Right ventricle myocardium inferior (tissue), 1 donor: ENCODE data around the gene PTPRK. TPM values are rescaled to one million over a fixed set of nuclear protein-coding genes. Genes with fewer than 3 reads are reported as not detected.
"Not testable (repeated sequence)": the region's sequence is repeated elsewhere in the genome, so short reads cannot be mapped to it uniquely, and the experiment has no call there.

Source experiments
- ATAC-seq: fragments of 200-7000 bp; cut with Tn5 transposase; one replicate; pipeline ENCODE4 v1.9.1; 2020; ENCODE audit warnings: mild to moderate bottlenecking, moderate library complexity
- DNase-seq: peaks from one replicate; pipeline ENCODE4 v3.0.0; 2021; ENCODE audit errors: missing footprints
- intact Hi-C: fragments of 100-400 bp; cut with DNase I; formaldehyde crosslinking; loops from one replicate; pipeline ENCODE4 v1.11.0; 2022
- total RNA-seq: library from RNA; stranded (reverse); fragmentation: NEBNext Ultra II Directional; extraction: Animal tissue kit (Norgen Biotek cat#: 25700); gene quantifications from one replicate; pipeline ENCODE4 v1.2.1, GENCODE V29; 2021
- donor health status: DM: no; HTN: yes; CAD: no; lungs with severe emphysema.

The PTPRK gene
- total RNA-seq, 1 donor from 2014 or later, result 30.1 TPM

- ATAC-seq, result no peak
- no peak for DNase-seq
- intact Hi-C loops, result no loop called here
Observed at GRCh38 chr6:128499079-128499731, 21.2 kb downstream of the PTPRK start.

- intact Hi-C loops, result no loop called here
- ATAC-seq (no peak), DNase-seq (no peak)
Observed at GRCh38 chr6:128498234-128498633, 22.2 kb downstream of the PTPRK start.

DNA sequence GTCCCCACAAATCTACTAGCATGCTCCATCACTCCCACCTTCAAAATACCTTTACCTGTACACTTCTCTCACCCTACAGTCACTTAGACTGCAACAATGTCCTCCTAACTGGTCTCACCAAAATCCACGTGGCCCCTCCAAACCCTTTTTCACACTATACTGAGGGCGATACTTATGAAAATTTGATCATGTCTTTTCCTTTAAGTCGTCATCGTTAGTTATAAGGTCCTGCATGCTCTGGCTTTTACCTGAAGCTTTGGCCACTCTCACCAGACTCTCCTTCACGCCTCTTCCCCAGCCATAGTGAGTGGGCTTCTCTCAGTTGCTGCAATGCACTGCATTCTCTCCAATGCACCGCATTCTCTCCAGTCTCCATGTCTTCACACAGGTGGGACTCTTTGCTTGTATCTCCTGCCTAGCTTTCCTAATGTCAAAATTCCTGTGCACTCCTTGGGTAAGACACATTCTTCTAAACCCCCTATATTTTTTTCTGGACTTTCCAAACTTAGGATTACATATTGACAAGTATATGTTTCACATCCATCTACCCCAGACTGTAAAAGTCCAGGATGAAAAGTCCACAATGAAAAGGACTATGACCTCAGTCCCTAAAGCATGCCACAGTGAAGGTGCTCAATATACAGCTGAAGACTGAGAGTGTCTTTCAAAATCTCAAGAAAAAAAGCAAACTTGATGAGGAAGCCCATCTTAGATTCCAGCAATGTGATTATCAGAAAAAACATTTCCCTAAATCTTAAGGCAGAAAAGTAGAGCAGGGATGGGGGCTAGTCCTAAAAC, 24.7 kb downstream of the PTPRK start:
- intact Hi-C loops, result no loop called here
- ATAC-seq, result no peak
- no peak for DNase-seq

- ATAC-seq (no peak), DNase-seq (no peak)
- intact Hi-C loops, result no loop called here
Observed at GRCh38 chr6:128494440-128494839, 26.0 kb downstream of the PTPRK start.

GRCh38 chr6:128493877-128494276, 26.5 kb downstream of the PTPRK start:
- intact Hi-C loops, result no loop called here
- DNase-seq, result no peak
- no peak for ATAC-seq

DNA sequence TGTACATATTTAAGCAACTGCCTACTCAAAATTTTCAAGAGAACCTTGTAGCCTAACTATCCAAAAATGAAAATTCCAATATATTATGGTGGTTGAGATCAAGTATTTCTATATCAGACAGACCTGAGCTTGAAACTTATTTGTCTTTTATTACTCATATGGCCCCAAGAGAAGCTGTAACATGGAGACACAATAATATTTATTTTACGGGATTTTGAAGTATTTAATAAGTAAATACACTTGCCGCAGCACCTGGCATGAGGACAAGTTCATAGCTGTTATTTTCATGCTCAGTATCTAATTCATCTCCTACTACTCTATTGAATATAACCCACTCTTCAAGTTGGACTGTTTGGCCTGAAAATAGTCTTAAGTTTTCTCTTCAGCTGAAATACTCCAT, 28.0 kb downstream of the PTPRK start:
- DNase-seq (no peak), ATAC-seq (no peak)
- intact Hi-C loops, result no loop called here

GRCh38 chr6:128491610-128492206, 28.7 kb downstream of the PTPRK start:
- DNase-seq, result no peak
- intact Hi-C loops, result no loop called here
- peak; percentile 68 for ATAC-seq

- intact Hi-C loops, result no loop called here
- ATAC-seq (peak; percentile 14), DNase-seq (no peak)
Observed at GRCh38 chr6:128491100-128491581, 29.3 kb downstream of the PTPRK start.

DNA sequence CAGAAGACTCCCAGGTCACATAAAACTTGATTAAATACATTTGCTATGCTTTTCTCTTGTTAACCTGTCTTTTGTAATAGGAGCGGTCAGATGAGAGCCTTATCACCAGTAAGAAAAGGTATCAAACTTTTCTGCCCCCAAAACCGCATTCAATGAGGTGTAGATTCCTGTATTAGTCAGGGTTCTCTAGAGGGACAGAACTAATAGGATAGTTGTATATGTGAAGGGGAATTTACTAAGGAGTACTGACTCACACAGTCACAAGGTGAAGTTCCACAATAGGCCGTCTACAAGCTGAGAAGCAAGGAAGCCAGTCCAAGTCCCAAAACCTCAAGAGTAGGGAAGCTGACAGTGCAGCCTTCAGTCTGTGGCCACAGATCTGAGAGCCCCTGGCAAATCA, 32.7 kb downstream of the PTPRK start:
- DNase-seq (no peak), ATAC-seq (no peak)
- intact Hi-C loops, result no loop called here

- intact Hi-C loops, result no loop called here
- DNase-seq (no peak), ATAC-seq (no peak)
Observed at GRCh38 chr6:128487055-128487454, 33.3 kb downstream of the PTPRK start.

DNA sequence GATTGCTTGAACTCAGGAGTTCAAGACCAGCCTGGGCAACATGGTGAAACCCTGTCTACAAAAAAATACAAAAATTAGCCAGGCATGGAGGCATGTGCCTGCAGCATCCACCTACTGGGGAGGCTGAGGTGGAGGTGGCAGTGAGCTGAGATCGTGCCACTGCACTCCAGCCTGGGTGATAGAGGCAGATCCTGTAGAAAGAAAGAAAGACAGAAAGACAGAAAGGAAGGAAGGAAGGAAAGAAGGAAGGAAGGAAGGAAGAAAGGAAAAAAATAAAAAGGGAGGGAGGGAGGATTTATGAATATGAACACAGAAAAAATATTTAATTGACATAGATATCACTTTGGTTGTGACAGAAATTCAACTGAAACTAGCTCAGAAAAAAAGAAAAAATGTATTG, 33.8 kb downstream of the PTPRK start:
- ATAC-seq, DNase-seq, intact Hi-C loops: not testable (repeated sequence)

GRCh38 chr6:128483472-128484135, 36.8 kb downstream of the PTPRK start:
- no peak for DNase-seq
- intact Hi-C loops, result no loop called here
- ATAC-seq, result no peak

DNA sequence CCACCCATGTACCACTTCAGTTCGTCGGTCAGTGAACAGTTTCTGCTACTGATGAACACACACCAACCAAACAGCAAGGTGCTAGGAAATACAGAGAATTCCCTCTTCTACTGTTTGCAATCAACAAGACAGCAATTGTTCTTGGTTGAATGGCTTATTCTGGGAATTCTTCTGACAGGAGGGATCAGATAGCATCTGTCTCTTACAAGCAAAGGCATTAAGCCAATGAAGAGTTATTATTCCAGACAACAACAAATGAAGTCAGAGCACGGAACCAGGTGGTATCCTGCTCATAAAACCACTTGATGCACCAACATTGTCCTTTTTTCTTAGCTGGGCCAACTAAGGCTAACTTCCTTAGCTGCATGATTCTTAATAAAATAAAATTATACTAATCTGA, 37.8 kb downstream of the PTPRK start:
- DNase-seq (no peak), ATAC-seq (no peak)
- intact Hi-C loops, result no loop called here

DNA sequence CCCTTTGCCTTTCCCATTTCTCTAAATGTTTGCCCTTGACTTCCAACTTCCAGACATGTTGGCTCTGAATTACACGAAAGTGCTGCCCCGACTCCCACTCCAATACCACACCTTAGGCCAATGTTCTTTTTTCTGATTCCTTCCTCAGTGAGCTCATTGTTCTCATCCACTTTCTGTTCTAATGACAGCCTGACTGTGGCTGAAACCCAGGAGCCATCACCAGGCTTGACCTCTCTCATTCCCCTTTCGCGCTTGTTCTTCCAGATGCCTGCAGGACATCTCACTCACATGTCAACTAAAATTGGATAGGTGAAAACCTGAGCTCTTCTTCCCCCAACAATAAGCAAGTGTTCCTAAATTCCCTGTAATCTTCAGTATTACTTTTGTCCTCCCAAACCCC, 40.4 kb downstream of the PTPRK start:
- ATAC-seq (peak; percentile 39), DNase-seq (no peak)
- intact Hi-C loops, result no loop called here

DNA sequence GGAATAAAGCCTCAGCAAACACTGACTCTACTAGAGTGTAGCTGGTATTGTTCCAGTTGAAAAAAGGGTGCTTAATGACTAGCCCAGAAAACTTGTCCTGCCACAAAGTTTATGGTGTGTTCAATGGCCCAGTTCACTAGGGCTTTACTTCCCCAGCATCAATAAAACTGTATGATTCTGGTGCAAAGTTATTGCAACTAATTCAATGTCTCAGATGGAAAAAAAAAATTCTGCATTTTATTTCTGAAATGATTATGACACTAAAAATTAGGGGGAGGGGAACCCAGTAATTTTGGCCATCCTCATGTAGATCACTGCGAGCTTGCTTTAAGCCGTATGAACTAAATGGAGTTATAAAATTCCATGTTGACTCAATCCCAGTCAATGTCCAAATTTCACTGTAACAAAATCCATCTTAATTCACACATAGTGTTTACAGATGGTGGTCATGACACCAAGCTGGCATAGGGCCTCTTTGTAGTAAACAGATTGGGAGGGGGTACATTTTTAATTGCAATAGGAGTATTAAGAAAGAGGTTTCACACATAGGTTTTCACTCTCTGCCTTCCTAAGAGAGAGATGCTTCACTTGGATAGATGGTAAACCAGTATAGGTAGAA, 41.2 kb downstream of the PTPRK start:
- DNase-seq (no peak), ATAC-seq (no peak)
- intact Hi-C loops, result no loop called here

- intact Hi-C loops, result no loop called here
- no peak for DNase-seq
- ATAC-seq, result no peak
Observed at GRCh38 chr6:128478230-128479047, 42.0 kb downstream of the PTPRK start.

GRCh38 chr6:128474933-128475332, 45.5 kb downstream of the PTPRK start:
- intact Hi-C loops, result no loop called here
- no peak for ATAC-seq
- no peak for DNase-seq

DNA sequence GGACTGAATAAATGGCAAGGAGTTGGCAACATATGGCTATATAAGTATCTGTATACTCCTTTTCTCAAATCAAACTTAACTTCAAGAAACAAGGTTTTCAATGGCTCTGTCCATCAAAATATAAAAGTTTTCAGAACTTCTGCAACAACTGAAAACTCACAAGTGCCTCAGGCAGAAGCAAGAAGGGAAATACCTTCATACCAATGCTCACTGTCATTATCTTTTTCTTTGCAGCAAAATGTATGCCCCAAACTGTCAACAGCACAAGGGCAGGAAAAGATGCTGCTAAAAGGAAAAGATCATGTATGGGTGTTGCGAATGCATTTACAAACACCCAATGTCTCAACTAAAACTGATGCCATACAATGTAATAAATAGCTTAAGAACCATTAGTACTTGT, 45.9 kb downstream of the PTPRK start:
- DNase-seq (no peak), ATAC-seq (no peak)
- intact Hi-C loops, result no loop called here
